Stimulated activated CD4-positive, alpha-beta T cell treated with anti-CD3 and anti-CD28 coated beads, Interleukin-1b, Interleukin-23, amount 100 ng/mL, for 48 hours (primary cell): ENCODE measurements around the gene PAK4.
"Not testable (repeated sequence)": the region's sequence is repeated elsewhere in the genome, so short reads cannot be mapped to it uniquely, and the experiment has no call there.

ENCODE experiments used
- DNase-seq: peaks from one replicate; pipeline ENCODE4 v3.0.0-alpha.2; 2020

PAK4 gene

GRCh38 chr19:39212375-39212742, 86.8 kb downstream of the PAK4 start:
- DNase-seq, result peak; percentile 66

GRCh38 chr19:39215323-39215722, 89.7 kb downstream of the PAK4 start:
- not testable (repeated sequence) for DNase-seq

- DNase-seq, result no peak
These were observed 91.5 kb downstream of the PAK4 start for GRCh38 chr19:39217094-39217493.

GRCh38 chr19:39218230-39219007, 92.8 kb downstream of the PAK4 start:
- no peak for DNase-seq

- DNase-seq, result not testable (repeated sequence)
These were observed 93.5 kb downstream of the PAK4 start for GRCh38 chr19:39219108-39219507.

- no peak for DNase-seq
These were observed 98.2 kb downstream of the PAK4 start for GRCh38 chr19:39223703-39224279.

GRCh38 chr19:39224910-39225309, 99.3 kb downstream of the PAK4 start:
- DNase-seq, result no peak
